Stimulated activated CD4-positive, alpha-beta T cell treated with anti-CD3 and anti-CD28 coated beads, Interleukin-1b, Interleukin-23, amount 100 ng/mL, for 4 hours (primary cell): ENCODE measurements around the gene TPD52L1.

ENCODE experiments used
- DNase-seq, 2 donors: peaks; one replicate each; pipeline ENCODE4 v3.0.0-alpha.2; 2020; ENCODE audit warnings: low read depth in 2 of 2

The TPD52L1 gene

GRCh38 chr6:125237764-125238163 is 84.2 kb downstream of the TPD52L1 start:
- no peak for DNase-seq

DNA sequence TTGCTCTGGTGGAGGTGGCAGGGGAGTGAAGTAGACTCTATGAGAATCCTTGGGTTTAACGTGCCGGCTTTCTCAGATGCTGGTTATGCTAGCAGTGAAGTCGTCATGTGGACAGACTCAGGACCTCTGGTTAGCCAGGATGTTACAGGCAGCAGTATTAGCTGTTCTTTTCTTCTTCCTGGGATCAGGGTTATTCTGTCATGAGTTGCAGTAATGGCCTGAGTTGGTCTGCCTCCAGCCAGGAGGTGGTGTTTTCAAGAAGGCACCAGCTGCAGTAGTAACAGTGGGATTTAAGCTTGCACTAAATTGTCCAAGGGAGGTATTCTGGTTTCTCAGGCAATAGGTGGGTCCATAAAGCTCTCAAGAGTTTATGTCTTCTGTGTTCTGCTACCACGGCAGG is 91.5 kb downstream of the TPD52L1 start:
- DNase-seq, result no peak

DNA sequence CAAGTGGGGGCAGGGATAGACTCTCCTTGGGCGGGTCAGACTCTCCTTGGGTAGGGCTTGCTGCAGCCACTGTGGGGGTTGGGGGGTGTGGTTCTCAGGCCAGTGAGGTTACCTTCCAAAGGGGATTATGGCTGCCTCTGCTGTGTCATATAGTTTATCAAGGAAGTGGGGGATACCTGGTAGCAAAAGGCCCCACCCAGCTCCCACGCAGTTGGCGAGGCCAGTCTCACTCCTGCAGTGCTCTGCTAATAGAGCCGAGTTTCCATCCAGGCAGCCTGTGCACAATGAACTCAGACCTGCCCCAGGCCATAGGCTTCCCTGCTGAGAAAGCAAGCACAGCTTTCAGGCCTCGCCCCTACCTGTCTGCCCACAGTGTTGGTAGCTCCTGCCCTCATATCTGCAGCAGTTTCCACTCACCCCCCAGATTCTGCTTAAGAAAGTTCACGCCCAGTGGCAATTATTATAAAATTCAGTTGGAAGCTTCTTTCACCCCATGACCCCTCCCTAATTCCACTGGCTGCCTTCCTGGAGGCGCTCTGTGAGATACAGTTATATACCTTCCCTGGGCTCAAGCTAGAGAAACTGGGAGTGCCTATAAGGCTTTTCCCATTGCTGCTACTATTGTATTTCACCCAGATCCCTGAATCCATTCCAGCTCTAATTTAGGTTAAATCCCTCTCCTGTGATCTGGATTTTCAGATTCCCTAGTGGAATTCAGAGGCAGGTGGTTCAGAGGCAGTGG is 92.1 kb downstream of the TPD52L1 start:
- no peak for DNase-seq

- DNase-seq, result no peak
These were observed 93.0 kb downstream of the TPD52L1 start for GRCh38 chr6:125246566-125246965.

GRCh38 chr6:125248136-125248535 is 94.6 kb downstream of the TPD52L1 start:
- no peak for DNase-seq

DNA sequence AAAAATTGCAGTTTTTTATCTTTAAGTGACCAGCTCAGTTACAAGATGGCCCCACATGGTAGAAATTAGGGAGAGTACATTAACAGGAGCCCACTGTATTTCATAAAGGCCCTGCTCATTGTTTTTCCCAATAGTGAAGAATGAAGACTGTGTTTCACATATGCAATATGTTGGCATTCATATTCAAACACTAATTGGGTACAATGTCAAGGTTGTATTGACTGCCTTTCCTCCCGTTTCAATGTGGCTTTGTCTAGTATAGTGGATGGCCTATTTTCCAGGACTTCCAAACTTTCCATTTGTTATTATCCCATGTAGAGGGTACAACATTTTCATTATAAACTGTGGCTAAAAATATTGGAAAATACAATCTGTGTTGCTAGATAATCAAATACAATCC is 96.9 kb downstream of the TPD52L1 start:
- DNase-seq, result no peak

DNA sequence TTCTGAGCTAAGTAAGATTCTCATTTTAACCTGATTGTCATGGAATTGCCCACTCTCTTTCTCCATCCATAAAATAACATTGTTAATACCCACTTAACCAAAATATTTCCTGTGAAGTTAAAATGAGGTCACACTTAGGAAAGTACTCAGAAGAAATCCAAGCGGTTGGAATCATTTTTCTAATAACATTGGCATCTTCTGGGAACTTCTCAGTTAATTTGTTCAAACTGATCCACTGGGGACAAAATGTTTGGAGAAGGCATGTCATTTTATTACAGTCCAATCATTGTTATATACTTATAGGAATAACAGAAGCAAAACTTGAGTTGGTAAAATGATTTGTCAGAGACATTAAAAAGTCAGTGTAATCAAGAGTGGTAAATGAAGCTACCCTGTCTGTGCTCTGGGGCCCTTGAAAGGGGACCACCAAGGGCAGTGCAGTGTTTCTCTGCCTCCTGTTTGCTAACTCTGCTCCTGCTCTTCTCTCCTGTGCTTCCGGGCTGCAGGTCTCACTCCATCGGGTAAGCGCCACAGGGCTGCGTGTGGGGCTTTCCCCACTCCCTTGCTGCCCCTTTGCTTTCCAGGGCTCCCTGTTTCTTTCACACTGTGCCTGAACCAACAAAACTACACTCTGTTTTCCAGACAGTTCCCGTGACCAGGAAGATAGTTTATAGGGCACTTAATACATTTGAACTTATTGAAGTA is 98.1 kb downstream of the TPD52L1 start:
- DNase-seq, result no peak

- no peak for DNase-seq
These were observed 99.3 kb downstream of the TPD52L1 start for GRCh38 chr6:125252891-125253290.

- DNase-seq, result no peak
These were observed 100.3 kb downstream of the TPD52L1 start for GRCh38 chr6:125253881-125254280.

- DNase-seq, result no peak
These were observed 100.7 kb downstream of the TPD52L1 start for GRCh38 chr6:125254321-125254720.

DNA sequence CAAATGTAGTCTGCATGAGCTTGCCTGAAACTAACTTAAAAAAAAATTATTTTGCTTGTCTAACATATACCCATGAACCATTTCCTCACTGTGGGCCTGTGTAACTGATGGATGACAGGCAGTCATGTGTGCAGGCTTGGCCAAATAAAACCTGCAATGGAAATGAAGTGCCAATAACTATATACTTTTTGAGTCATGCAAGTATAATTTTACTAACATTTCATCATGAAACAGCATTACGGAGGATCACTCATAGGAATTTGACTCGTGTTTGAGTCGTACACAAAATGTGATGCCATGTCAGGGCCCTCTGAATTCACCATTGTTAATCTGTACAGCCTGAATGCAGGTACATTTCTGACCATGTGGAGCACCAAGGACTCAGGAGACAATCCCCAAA is 101.6 kb downstream of the TPD52L1 start:
- DNase-seq, result no peak

DNA sequence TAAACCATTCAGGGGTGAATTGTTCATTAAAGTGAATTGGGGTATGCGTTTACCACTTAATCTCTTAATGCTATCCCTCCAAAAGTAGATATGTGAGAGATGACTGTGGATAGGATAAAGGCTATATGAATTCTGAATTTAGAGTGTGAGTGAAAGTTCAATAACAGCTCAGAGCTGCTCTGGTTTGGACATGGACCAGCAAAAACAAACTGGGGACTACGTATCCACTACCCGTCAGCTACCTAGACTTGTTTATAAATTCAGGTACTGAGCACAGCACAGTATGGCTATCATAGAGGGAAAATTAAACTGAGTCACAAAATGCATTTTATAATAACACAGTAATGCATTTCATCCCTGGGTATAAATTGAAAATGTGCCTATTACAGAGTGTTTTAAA is 103.8 kb downstream of the TPD52L1 start:
- no peak for DNase-seq

DNA sequence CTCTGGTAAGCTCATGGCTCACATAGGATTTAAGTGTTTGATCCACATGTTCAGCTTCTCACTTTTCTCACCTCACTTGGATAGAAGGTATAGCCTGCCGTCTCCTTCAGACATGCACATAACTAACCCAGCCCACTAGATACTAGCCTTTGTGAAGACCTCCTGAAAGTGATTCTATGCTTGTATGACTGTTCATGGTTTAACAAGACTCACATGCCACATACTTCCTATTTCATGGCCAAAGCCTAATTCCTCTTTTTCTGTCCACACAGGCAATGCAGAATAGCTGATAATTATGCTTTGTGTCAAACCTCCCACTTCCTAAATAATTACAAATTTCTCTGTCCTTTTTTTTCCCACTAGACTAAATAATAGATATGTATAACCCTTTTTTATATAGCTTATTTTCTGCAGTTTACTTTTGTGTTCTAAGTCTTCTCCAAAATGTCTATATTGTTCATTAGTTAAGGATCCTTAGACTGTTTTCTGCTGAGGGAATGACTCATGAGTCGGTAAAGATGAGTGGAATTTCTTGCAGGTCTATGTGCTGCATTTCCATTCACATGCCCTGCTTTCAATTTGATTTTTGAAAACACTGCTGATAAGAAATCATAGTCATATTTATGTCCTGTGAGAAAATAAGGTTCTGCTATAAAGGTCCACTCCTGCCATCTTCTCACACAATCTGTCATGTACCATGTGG is 105.2 kb downstream of the TPD52L1 start:
- no peak for DNase-seq

GRCh38 chr6:125259354-125259736 is 105.8 kb downstream of the TPD52L1 start:
- DNase-seq, result no peak

DNA sequence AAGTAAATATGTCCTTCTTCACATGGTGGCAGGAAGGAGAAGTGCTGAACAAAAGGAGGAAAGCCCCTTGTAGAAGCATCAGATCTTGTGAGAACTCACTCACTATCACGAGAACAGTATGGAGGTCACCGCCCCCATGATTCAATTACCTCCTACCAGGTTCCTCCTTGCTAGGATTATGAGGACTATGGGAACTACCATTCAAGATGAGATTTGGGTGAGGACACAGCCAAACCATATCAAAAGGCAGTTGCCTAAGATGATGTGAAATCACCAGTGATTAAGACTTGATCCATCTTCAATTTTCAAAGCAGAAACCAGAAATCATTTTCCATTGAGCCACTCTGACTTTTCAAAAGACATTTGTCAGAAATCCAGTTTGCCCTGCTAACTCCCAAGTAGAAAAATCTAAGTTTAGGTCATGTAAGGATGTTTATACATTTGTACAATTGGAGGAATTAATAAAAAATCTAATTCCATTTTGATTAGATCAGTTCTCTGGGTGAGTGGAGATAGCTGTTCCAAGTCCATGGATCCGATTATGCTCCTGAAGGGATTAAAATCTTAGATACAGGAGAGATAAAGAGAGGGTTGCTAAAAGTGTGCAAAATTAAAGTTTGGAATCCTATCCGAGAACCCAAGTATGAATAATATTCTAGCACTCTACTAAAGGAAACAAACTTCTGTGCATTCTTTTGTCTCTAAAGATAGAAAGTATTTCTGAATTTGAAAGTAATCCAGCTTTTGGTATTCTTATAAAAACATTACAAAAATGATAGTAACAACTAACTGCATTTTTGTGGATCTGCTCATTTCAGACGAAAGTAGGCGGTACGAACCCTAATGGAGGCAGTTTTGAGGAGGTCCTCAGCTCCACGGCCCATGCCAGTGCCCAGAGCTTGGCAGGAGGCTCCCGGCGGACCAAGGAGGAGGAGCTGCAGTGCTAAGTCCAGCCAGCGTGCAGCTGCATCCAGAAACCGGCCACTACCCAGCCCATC is 108.7 kb downstream of the TPD52L1 start:
- DNase-seq, result no peak

DNA sequence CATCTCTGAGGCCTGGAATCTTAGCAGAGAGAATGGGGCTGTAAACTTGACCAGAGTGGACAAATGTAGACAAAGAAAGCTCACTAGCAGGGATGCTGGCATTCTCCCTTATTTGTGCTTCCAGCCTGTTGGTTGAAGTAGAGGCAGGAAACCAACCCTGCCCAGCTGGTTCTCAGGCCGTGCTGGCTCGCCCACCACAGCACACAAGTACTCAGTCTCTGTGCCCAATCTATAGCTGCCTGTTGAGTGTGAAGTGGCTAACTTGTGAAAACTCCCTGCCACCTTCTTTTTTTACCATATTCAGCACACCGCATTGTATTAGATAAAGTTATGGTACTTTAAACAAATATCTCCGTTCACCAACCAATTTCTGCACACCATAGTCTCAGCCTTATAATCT is 110.9 kb downstream of the TPD52L1 start:
- no peak for DNase-seq

- DNase-seq, result no peak
These were observed 114.4 kb downstream of the TPD52L1 start for GRCh38 chr6:125267806-125268523.

DNA sequence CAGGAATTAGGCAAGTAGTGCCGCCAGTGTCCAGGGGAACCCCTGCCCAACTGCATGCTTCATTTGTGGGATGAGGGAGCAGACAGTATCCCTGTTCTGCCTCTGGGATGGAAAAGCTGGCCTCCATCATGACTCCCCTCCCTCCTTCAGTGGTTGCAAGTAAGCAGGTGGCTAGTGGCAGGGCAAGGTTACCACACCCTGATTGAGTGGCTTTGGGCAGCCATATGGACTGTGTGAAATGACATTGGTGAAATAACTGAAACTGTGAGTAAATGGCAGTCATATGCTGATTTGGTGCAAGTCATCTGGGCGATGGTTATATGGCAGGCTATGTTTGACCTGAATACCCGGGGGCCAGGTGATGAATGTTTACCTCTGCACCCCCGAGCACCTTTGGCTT is 115.2 kb downstream of the TPD52L1 start:
- no peak for DNase-seq

DNA sequence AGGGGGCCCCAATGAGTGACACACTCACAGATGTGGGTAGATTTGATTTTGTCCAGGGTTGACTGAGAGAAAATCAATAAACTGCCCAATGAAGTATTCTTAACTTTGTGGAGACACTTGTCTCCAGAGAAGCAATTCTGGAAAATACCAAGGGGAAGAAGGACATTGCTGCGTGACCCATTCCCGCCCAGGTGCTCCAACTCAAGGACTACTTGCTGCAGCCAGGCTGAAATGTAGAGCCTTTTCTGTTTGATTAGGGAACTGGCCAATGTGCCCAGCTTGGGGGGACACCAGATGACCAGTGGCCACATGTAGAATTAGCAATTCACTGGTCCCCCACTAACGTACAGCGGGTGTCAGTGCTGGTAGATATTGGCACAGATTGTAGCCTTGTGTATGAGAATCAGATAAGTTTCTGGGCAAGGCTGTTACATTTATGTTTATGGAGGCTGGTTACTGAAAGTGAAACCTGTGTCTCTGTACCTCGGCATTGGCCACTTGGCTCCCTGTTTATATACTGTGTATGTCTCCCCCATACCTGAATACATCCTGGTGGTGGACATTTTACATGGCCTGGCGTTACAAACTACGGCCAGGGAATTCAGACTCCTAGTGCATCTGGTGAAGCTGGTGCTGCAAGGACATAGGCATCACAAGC is 115.9 kb downstream of the TPD52L1 start:
- DNase-seq, result no peak

DNA sequence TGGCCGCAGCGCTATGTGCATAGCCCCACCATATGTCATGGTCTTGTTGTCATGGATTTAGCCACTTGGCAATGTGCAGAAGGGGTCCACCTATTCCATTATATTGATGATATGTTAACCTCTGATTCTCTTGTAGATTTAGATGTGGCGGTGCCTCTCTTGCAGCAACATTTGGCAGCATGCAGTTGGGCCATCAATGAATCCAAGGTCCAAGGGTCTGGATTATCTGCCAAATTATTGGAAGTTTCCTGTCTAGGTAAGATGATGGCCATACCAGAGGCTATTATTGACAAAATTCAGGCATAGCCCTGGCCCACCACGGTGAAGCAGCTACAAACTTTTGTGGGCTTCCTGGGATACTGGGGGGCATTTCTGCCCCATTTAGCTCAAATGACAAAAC is 116.8 kb downstream of the TPD52L1 start:
- DNase-seq, result no peak
